Articular chondrocyte of knee joint (primary cell): Measurements from ENCODE around the gene EFCAB6. TPM values are rescaled to one million over a fixed set of nuclear protein-coding genes. Genes with fewer than 3 reads are reported as not detected.

Source experiments
- small RNA-seq: library from RNA; depleted of rRNA; stranded (forward); fragments of <200 nt; gene quantifications from one replicate; pipeline ENCODE3, GENCODE V24; 2012
- total RNA-seq: library from RNA; depleted of rRNA; stranded (reverse); fragments of >200 nt; gene quantifications from 2 replicates; pipeline ENCODE4 v1.2.3, GENCODE V29; 2012

The EFCAB6 gene, protein sequence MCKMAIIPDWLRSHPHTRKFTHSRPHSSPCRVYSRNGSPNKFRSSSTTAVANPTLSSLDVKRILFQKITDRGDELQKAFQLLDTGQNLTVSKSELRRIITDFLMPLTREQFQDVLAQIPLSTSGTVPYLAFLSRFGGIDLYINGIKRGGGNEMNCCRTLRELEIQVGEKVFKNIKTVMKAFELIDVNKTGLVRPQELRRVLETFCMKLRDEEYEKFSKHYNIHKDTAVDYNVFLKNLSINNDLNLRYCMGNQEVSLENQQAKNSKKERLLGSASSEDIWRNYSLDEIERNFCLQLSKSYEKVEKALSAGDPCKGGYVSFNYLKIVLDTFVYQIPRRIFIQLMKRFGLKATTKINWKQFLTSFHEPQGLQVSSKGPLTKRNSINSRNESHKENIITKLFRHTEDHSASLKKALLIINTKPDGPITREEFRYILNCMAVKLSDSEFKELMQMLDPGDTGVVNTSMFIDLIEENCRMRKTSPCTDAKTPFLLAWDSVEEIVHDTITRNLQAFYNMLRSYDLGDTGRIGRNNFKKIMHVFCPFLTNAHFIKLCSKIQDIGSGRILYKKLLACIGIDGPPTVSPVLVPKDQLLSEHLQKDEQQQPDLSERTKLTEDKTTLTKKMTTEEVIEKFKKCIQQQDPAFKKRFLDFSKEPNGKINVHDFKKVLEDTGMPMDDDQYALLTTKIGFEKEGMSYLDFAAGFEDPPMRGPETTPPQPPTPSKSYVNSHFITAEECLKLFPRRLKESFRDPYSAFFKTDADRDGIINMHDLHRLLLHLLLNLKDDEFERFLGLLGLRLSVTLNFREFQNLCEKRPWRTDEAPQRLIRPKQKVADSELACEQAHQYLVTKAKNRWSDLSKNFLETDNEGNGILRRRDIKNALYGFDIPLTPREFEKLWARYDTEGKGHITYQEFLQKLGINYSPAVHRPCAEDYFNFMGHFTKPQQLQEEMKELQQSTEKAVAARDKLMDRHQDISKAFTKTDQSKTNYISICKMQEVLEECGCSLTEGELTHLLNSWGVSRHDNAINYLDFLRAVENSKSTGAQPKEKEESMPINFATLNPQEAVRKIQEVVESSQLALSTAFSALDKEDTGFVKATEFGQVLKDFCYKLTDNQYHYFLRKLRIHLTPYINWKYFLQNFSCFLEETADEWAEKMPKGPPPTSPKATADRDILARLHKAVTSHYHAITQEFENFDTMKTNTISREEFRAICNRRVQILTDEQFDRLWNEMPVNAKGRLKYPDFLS (N-terminal part only)
- total RNA-seq: 5.9 and 8.2 TPM in 2 replicates

DNA sequence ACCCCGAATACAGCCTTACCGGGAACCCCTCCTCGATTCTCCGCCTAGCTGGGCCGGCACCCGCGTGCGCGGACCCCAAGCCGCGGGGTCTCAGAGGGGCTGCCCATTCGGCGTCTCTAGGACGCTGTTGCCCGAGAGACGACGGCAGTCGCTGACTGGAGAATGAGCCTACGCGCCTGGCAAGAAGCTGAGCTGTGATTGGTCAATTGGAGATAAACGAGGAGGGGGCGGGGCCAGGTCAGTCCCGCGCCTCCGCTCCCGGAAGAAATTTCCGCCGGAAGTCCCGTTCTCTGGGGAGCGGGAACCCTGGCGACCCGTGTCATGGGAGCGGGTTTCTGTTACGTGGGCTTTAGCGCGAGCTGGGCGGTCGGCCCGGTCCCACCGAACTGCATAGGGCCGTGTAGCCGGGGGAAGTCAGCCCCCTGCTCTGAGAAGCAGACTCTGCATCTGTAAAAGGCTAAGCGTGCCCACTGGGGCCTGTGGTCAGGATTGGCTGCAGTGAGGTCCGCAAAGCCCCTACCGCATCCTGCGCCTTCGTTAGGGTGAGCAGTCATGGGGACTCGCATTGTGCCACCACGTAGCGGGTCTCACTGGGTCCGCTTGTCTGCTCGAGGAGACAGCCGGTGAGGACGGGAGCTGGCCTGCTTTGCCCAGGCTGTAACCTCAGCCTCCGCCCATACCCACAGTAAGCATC, at the start of gene EFCAB6:
Gene EFCAB6, minus strand, starts transcription at position 157 of the 694 bp plus-strand sequence. CDS start 29,987 bp downstream, outside the sequence.

Small RNA genes within 50 kb of the gene (small RNA-seq; reads per million reads assigned to genes)
- gene HMGN2P9: not detected

Other genes starting within 250 kb of the EFCAB6 start
- gene SULT4A1, start 50.2 kb upstream of the EFCAB6 start, total RNA-seq: 0.43 and 1.4 TPM in 2 replicates
- 0.13 TPM in 1 of 2 replicates, not detected in the other for gene PNPLA5, start 79.7 kb upstream of the EFCAB6 start, total RNA-seq
- 2.4 and 8.2 TPM in 2 replicates for gene PNPLA3, start 111.5 kb upstream of the EFCAB6 start, total RNA-seq
- gene SAMM50, start 143.1 kb upstream of the EFCAB6 start, total RNA-seq: 52.9 and 53.9 TPM in 2 replicates
- gene PARVB, start 212.0 kb upstream of the EFCAB6 start, total RNA-seq: 34.2 and 43.8 TPM in 2 replicates